HL-60 (cell line): ENCODE measurements around the gene MASP1.

Source experiments
- CTCF ChIP-seq: IDR thresholded peaks from one replicate; pipeline ENCODE4 v1.5.1; 2011; ENCODE audit warnings: low read length, control low read depth, inconsistent platforms; ENCODE audit not compliant: insufficient read depth
- SPI1 ChIP-seq: IDR thresholded peaks from 2 replicates; pipeline ENCODE4 v1.6.1; 2012; ENCODE audit warnings: low read depth, mild to moderate bottlenecking, borderline replicate concordance

DNA sequence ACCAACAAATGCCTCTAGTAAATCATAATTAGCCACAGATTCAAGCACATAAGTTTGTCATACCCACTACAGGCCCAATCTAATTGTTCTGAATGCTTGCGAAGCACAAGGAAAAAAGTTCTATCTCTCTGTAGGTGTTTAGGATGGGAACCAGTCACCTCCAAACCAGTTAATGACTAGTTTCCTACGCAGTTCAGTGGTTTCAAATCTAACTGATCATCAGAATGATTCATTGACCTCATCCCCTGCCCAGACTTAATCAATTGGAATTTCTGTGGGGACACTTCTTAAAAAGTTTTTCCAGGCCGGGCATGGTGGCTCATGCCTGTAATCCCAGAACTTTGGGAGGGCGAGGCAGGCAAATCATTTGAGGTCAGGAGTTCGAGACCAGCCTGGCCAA is 24.3 kb upstream of the MASP1 start:
- TF ChIP-seq CTCF (no peak), SPI1 (no peak)
